ENCODE results near the gene RUSF1.
"Not testable (repeated sequence)": the region's sequence is repeated elsewhere in the genome, so short reads cannot be mapped to it uniquely, and the experiment has no call there.

The RUSF1 gene

GRCh38 chr16:31507929-31508705 lies at the start of gene RUSF1:
RUSF1 (minus strand) TSS chr16:31508391; CDS start chr16:31508373, 18 bp downstream.
- DNase-seq (ENCODE audit: low spot score): peak; percentile 90
- TF ChIP-seq CTCF (IDR thresholded peaks at IDR 0.05; ENCODE audit: extremely low read depth, missing control alignments): no peak

- TF ChIP-seq CTCF (IDR thresholded peaks at IDR 0.05; ENCODE audit: extremely low read depth, missing control alignments): no peak
- no peak for DNase-seq (ENCODE audit: low spot score)
These were observed 34.6 kb upstream of the RUSF1 start for GRCh38 chr16:31542763-31543162.

GRCh38 chr16:31539762-31540161 lies 31.6 kb upstream of the RUSF1 start:
- DNase-seq (ENCODE audit: low spot score): not testable (repeated sequence)

- not testable (repeated sequence) for DNase-seq (ENCODE audit: low spot score)
These were observed 30.0 kb upstream of the RUSF1 start for GRCh38 chr16:31538243-31538598.

DNA sequence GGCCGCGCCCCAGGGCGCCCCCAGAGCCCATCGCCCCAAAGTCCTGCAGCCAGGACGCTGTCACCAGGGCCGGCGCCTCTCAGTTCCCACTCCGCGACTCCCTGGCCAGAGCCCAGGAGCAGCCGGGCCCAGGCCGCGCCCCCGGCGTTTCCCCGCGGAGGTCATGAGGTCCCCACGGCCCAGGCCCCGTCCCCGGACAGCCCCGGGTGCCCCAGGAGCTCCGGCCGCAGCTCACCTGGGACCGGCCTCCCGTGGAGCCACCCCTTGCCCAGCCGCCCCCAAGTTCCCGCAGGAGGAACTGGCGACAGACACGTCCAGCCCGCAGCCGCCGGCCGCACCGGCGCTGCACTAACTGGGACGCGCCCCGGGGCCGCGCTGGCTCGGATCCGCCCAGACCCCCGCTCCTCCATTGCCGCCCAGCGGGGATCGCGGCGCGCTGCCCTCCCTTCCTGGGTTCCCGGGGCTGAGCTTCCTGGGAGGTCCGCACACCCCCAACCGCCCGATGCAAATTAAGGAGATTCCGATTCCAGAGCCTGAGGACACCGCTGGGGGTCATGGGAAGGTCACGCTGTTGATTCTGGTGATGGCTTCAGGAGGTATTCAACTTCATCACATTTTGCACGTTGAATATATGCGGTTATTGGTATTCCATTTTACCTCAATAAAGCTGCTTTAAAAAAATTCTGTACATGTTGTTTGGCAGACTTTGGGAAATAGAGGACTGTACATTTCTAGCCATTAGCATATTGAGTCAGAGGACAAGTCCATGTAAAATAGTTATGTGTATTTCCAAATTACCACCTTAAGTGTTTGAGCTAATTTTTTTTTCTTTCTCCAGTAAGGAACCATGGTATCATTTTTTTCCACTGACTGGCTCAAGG lies 29.4 kb upstream of the RUSF1 start:
- no peak for TF ChIP-seq CTCF (IDR thresholded peaks at IDR 0.05; ENCODE audit: extremely low read depth, missing control alignments)
- DNase-seq (ENCODE audit: low spot score): no peak

DNA sequence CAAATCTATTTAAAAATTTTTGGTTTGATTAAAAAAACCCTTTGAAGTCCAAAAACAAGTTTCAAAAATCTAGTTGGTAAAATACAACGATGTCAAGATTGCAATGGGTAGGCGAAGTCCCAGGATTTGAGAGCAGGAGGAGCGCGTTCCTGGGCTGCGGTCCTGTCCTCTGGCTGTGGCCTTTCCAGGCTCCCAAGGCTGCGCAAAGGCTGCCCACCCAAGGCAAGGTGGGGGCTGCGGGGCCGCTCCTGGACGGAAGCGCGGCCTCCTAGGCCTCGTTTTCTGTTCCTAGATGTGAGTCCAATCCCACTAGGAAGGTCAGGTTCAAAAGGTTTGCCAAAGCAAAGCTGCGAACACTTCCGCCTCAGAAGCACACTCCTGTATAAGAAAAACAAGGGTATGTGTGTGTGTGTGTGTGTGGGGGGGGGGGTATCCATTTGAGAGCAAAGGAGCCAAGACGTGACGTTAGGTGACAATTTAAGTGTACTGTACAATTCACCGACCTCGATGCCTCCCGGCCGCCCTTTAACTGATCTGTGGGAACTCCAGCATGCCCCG lies 28.7 kb upstream of the RUSF1 start:
- TF ChIP-seq CTCF (IDR thresholded peaks at IDR 0.05; ENCODE audit: extremely low read depth, missing control alignments): no peak
- no peak for DNase-seq (ENCODE audit: low spot score)

- no peak for TF ChIP-seq CTCF (IDR thresholded peaks at IDR 0.05; ENCODE audit: extremely low read depth, missing control alignments)
- no peak for DNase-seq (ENCODE audit: low spot score)
These were observed 27.5 kb upstream of the RUSF1 start for GRCh38 chr16:31535737-31536136.

GRCh38 chr16:31532896-31533295 lies 24.7 kb upstream of the RUSF1 start:
- no peak for TF ChIP-seq CTCF (IDR thresholded peaks at IDR 0.05; ENCODE audit: extremely low read depth, missing control alignments)
- DNase-seq (ENCODE audit: low spot score): no peak
